Measurements from ENCODE around the gene CNNM2.

The CNNM2 gene

GRCh38 chr10:103072891-103073290 lies 154.8 kb downstream of the CNNM2 start:
- DNase-seq (ENCODE audit: low spot score), result no peak

- DNase-seq (ENCODE audit: low spot score), result no peak
These were observed 158.9 kb downstream of the CNNM2 start for GRCh38 chr10:103077020-103077419.

- no peak for DNase-seq (ENCODE audit: low spot score)
These were observed 159.6 kb downstream of the CNNM2 start for GRCh38 chr10:103077491-103078308.

- no peak for DNase-seq (ENCODE audit: low spot score)
These were observed 160.2 kb downstream of the CNNM2 start for GRCh38 chr10:103078309-103078615.

- no peak for DNase-seq (ENCODE audit: low spot score)
These were observed 160.6 kb downstream of the CNNM2 start for GRCh38 chr10:103078676-103079075.

GRCh38 chr10:103079100-103079499 lies 161.0 kb downstream of the CNNM2 start:
- DNase-seq (ENCODE audit: low spot score), result no peak

GRCh38 chr10:103079946-103080345 lies 161.9 kb downstream of the CNNM2 start:
- no peak for DNase-seq (ENCODE audit: low spot score)

GRCh38 chr10:103080891-103081581 lies 162.9 kb downstream of the CNNM2 start:
- DNase-seq (ENCODE audit: low spot score), result no peak

- DNase-seq (ENCODE audit: low spot score), result no peak
These were observed 164.6 kb downstream of the CNNM2 start for GRCh38 chr10:103082683-103083082.

GRCh38 chr10:103083266-103083976 lies 165.3 kb downstream of the CNNM2 start:
- DNase-seq (ENCODE audit: low spot score), result peak; percentile 85

- DNase-seq (ENCODE audit: low spot score), result no peak
These were observed 165.9 kb downstream of the CNNM2 start for GRCh38 chr10:103083977-103084320.

- DNase-seq (ENCODE audit: low spot score), result no peak
These were observed 168.2 kb downstream of the CNNM2 start for GRCh38 chr10:103086261-103086660.

- DNase-seq (ENCODE audit: low spot score), result no peak
These were observed 168.7 kb downstream of the CNNM2 start for GRCh38 chr10:103086799-103087198.

GRCh38 chr10:103089493-103089892 lies 171.4 kb downstream of the CNNM2 start:
- no peak for DNase-seq (ENCODE audit: low spot score)

GRCh38 chr10:103090911-103091310 lies 172.8 kb downstream of the CNNM2 start:
- no peak for DNase-seq (ENCODE audit: low spot score)

- no peak for DNase-seq (ENCODE audit: low spot score)
These were observed 176.9 kb downstream of the CNNM2 start for GRCh38 chr10:103095005-103095404.

GRCh38 chr10:103096130-103096529 lies 178.0 kb downstream of the CNNM2 start:
- DNase-seq (ENCODE audit: low spot score), result no peak

GRCh38 chr10:103098240-103098639 lies 180.1 kb downstream of the CNNM2 start:
- no peak for DNase-seq (ENCODE audit: low spot score)

GRCh38 chr10:103100620-103101019 lies 182.5 kb downstream of the CNNM2 start:
- DNase-seq (ENCODE audit: low spot score), result no peak

GRCh38 chr10:103102195-103102594 lies 184.1 kb downstream of the CNNM2 start:
- no peak for DNase-seq (ENCODE audit: low spot score)

- no peak for DNase-seq (ENCODE audit: low spot score)
These were observed 185.9 kb downstream of the CNNM2 start for GRCh38 chr10:103103989-103104388.

GRCh38 chr10:103104721-103105120 lies 186.6 kb downstream of the CNNM2 start:
- peak; percentile 69 for DNase-seq (ENCODE audit: low spot score)

- no peak for DNase-seq (ENCODE audit: low spot score)
These were observed 187.4 kb downstream of the CNNM2 start for GRCh38 chr10:103105462-103105861.
